GM12801 (cell line): ENCODE results near the gene LRMDA.

Experiments used
- TF ChIP-seq, protein P1 (sequence below): IDR thresholded peaks from one replicate; pipeline ENCODE4 v1.5.1; 2011; ENCODE audit warnings: control low read depth; ENCODE audit not compliant: insufficient read length; ENCODE audit errors: extremely low read depth

The LRMDA gene

DNA sequence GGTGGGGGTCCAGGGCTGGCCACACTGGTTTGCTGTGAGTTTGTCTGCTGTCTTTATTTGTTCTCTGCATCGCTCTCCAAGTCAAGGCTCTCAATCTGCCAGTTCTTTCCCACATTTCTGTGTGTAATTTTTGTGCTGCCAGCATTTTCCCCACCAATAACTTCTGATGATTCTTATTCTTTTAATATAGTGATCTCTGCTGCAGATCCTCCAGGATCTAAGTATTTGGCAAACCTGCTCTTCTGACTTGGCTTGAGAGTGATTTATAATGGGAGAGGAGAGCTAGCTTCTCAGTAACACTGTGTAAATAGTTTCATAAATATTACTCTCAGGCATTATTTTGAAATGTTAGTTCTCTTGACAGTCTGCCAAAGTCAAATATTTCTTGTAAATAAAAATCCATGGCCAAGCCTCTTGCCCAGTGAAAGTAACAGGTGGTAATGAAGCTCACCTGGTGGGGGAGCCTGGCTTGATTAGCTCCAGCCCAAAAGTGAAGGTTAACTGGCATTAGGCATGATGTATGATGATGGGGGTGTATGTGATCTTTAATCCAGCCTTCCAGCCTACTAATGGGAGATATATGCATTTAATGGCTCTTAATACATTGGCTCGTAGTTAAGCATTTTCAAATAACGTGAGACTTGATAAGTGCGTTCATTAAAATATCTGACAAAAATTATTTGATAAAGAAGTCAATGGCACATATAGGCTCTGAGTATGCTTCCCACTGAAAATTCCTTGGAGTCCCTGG, 1150.3 kb downstream of the LRMDA start:
- TF ChIP-seq, protein P1, sequence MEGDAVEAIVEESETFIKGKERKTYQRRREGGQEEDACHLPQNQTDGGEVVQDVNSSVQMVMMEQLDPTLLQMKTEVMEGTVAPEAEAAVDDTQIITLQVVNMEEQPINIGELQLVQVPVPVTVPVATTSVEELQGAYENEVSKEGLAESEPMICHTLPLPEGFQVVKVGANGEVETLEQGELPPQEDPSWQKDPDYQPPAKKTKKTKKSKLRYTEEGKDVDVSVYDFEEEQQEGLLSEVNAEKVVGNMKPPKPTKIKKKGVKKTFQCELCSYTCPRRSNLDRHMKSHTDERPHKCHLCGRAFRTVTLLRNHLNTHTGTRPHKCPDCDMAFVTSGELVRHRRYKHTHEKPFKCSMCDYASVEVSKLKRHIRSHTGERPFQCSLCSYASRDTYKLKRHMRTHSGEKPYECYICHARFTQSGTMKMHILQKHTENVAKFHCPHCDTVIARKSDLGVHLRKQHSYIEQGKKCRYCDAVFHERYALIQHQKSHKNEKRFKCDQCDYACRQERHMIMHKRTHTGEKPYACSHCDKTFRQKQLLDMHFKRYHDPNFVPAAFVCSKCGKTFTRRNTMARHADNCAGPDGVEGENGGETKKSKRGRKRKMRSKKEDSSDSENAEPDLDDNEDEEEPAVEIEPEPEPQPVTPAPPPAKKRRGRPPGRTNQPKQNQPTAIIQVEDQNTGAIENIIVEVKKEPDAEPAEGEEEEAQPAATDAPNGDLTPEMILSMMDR: no peak

DNA sequence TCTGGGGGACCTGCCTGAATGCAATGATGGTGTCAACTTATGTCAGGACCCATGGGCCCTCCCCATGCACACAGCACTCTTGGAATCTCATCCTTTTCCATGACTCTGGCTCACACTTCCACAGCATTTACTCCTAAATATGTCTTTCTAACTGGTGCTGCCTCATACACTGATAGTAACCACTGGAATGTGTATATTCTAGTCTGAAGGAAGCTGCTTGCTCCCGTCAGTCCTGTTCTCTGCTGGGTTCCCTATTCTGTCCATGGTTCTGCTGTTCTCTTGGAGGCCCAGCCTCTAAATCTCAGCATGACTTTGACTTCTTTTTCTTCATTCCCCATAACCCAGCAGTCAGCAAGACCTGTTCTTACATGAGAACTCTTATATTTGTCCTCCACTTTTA, 1151.1 kb downstream of the LRMDA start:
- TF ChIP-seq, protein P1: no peak

DNA sequence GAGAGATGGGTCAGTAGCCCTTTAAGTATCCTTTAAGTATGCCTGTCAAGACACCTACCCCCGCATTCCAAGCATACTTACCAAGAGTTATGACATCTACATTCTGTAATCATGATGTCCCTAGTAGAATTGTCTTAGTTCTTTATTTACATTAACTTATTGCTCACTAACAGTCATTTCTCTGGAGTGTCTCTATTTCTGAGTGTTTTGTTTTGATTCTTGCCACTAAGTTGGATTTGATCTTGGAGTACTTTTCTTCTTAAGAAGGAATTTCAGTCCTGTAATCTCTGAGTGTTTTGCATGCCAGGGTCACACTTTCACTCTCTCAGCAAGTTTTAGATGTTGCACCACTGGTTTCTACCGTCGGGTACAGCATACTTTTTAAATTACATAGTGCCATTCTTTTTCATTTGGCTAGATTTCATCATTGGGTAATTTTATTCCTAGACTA, 1152.3 kb downstream of the LRMDA start:
- TF ChIP-seq, protein P1: no peak
